ENCODE results near the gene BBC3. TPM values are rescaled to one million over a fixed set of nuclear protein-coding genes. Genes with fewer than 3 reads are reported as not detected.
"Not testable (repeated sequence)": the region's sequence is repeated elsewhere in the genome, so short reads cannot be mapped to it uniquely, and the experiment has no call there.

Gene BBC3, protein sequence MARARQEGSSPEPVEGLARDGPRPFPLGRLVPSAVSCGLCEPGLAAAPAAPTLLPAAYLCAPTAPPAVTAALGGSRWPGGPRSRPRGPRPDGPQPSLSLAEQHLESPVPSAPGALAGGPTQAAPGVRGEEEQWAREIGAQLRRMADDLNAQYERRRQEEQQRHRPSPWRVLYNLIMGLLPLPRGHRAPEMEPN
- 7.2 TPM for polyA plus RNA-seq (2013, experiment 1 of 2)
- polyA plus RNA-seq (2013, experiment 2 of 2) = 7.0 TPM

- H3K18ac ChIP-seq (ENCODE audit: low read depth in 1 of 2, low read length in 2 of 2) = peak within 1 kb of the TSS; percentile 93 to 98
- no peaks in the 10 kb centered on the region for H3K27me3 ChIP-seq (ENCODE audit: control insufficient read depth in 1 of 2, insufficient read depth in 1 of 2, low read length in 2 of 2)
- H2BK120ac ChIP-seq (ENCODE audit: low read depth, low read length) = peak within 1 kb of the TSS; percentile 94
- peak within 1 kb of the TSS; percentile 68 for H2BK15ac ChIP-seq (ENCODE audit: low read depth, poor library complexity, severe bottlenecking)
- H3K4me2 ChIP-seq (ENCODE audit: low read length, poor library complexity, severe bottlenecking) = peak within 1 kb of the TSS; percentile 73
- peak within 1 kb of the TSS; percentile 95 for H2AK5ac ChIP-seq (ENCODE audit: low read length, severe bottlenecking)
- H3K9ac ChIP-seq (ENCODE audit: low read length) = peak within 1 kb of the TSS; percentile 94
- peak within 1 kb of the TSS; percentile 45 to 96 for H3K14ac ChIP-seq (ENCODE audit: low read length in 2 of 2)
- 0% methylated on average over 18 of the region's 43 CpGs for WGBS
- peaks cover 2% of the 10 kb centered on the region for H3K79me1 ChIP-seq (replicated peaks; ENCODE audit: low read length, poor library complexity, severe bottlenecking)
- H2AFZ ChIP-seq (ENCODE audit: low read depth, low read length) = peak within 1 kb of the TSS; percentile 10
- peaks cover 0 to 6% of the 10 kb centered on the region in 2 experiments for H3K36me3 ChIP-seq (ENCODE audit: control insufficient read depth in 1 of 2, insufficient read depth in 2 of 2, low read depth in 1 of 2, low read length in 2 of 2)
- H4K8ac ChIP-seq (ENCODE audit: low read length) = peak within 1 kb of the TSS; percentile 69
- peak within 1 kb of the TSS in 1 of 2 experiments; percentile 81 for H3K23ac ChIP-seq (ENCODE audit: low read length in 2 of 2)
- H3K4me3 ChIP-seq (ENCODE audit: insufficient read depth in 1 of 2, low read depth in 1 of 2, low read length in 2 of 2) = peak within 1 kb of the TSS; percentile 95 to 96
- no peak for DNase-seq
- no peaks in the 10 kb centered on the region for H3K9me3 ChIP-seq (ENCODE audit: control insufficient read depth, low read length)
- peak within 1 kb of the TSS; percentile 31 for H3K27ac ChIP-seq (ENCODE audit: low read length, poor library complexity, severe bottlenecking)
- H2BK12ac ChIP-seq (ENCODE audit: low read length in 2 of 2) = peak within 1 kb of the TSS; percentile 62 to 100
- peak within 1 kb of the TSS; percentile 85 for H4K91ac ChIP-seq (ENCODE audit: low read length)
- H3K4me1 ChIP-seq (ENCODE audit: control insufficient read depth, insufficient read depth, low read depth, low read length) = peaks cover 45% of the 10 kb centered on the region
- peak within 1 kb of the TSS; percentile 29 to 94 for H3K4ac ChIP-seq (ENCODE audit: low read depth in 1 of 2, low read length in 2 of 2)
- H2BK5ac ChIP-seq (ENCODE audit: low read depth, low read length, poor library complexity, severe bottlenecking) = peak within 1 kb of the TSS; percentile 11
These were observed at the start of gene BBC3 for GRCh38 chr19:47230921-47231214. Gene BBC3, minus strand, starts transcription at chr19:47231199. Its CDS starts 2,768 bp downstream, at chr19:47228431.

GRCh38 chr19:47280183-47280797 is 49.3 kb upstream of the BBC3 start:
- Histone ChIP-seq H3K27ac (ENCODE audit: low read length, poor library complexity, severe bottlenecking) (no peak overlapping the region), H2AK5ac (ENCODE audit: low read length, severe bottlenecking) (no peak overlapping the region), H3K79me1 (replicated peaks; ENCODE audit: low read length, poor library complexity, severe bottlenecking) (peaks cover 6% of the 10 kb centered on the region)

DNA sequence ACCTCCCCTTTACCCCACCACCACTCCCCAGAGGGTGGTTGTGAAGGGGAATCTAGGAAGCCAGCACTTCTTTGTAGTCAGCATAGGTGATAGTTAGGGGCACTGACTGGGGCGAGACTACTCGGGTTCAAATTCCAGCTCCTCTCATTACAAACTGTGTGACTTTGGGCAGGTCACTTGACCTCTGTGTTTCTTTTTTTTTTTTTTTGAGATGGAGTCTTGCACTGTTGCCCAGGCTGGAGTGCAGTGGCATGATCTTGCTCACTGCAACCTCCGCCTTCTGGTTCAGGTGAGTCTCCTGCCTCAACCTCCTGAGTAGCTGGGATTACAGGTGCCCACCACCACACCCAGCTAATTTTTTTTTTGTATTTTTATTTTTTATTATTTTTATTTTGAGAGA is 45.5 kb upstream of the BBC3 start:
- peak overlapping the region; percentile 52 for H4K8ac ChIP-seq (ENCODE audit: low read length)
- H2AK5ac ChIP-seq (ENCODE audit: low read length, severe bottlenecking); H3K23ac ChIP-seq (ENCODE audit: low read length in 2 of 2); H2BK120ac ChIP-seq (ENCODE audit: low read depth, low read length); H3K27ac ChIP-seq (ENCODE audit: low read length, poor library complexity, severe bottlenecking); H3K14ac ChIP-seq (ENCODE audit: low read length in 2 of 2); H3K4me2 ChIP-seq (ENCODE audit: low read length, poor library complexity, severe bottlenecking); H2BK15ac ChIP-seq (ENCODE audit: low read depth, poor library complexity, severe bottlenecking); H2BK5ac ChIP-seq (ENCODE audit: low read depth, low read length, poor library complexity, severe bottlenecking); H3K9me3 ChIP-seq (ENCODE audit: control insufficient read depth, low read length); H3K18ac ChIP-seq (ENCODE audit: low read depth in 1 of 2, low read length in 2 of 2); H3K4me3 ChIP-seq (ENCODE audit: insufficient read depth in 1 of 2, low read depth in 1 of 2, low read length in 2 of 2); H3K27me3 ChIP-seq (ENCODE audit: control insufficient read depth in 1 of 2, insufficient read depth in 1 of 2, low read length in 2 of 2); H2BK12ac ChIP-seq (ENCODE audit: low read length in 2 of 2); H3K4ac ChIP-seq (ENCODE audit: low read depth in 1 of 2, low read length in 2 of 2); H4K91ac ChIP-seq (ENCODE audit: low read length); H2AFZ ChIP-seq (ENCODE audit: low read depth, low read length); DNase-seq: not testable (repeated sequence)
- peak overlapping the region; percentile 67 for H3K9ac ChIP-seq (ENCODE audit: low read length)
- peaks cover 4 to 16% of the 10 kb centered on the region in 2 experiments for H3K36me3 ChIP-seq (ENCODE audit: control insufficient read depth in 1 of 2, insufficient read depth in 2 of 2, low read depth in 1 of 2, low read length in 2 of 2)
- 100% methylated on average over 1 of the region's 3 CpGs for WGBS
- H3K79me1 ChIP-seq (replicated peaks; ENCODE audit: low read length, poor library complexity, severe bottlenecking) = peaks cover 11% of the 10 kb centered on the region
- peaks cover 17% of the 10 kb centered on the region for H3K4me1 ChIP-seq (ENCODE audit: control insufficient read depth, insufficient read depth, low read depth, low read length)

More at GRCh38 chr19:47280183-47280797, 49.3 kb upstream of the BBC3 start:
- no peak overlapping the region for H3K9ac ChIP-seq (ENCODE audit: low read length)
- peak; percentile 26 for DNase-seq
- H3K27me3 ChIP-seq (ENCODE audit: control insufficient read depth in 1 of 2, insufficient read depth in 1 of 2, low read length in 2 of 2) = no peaks in the 10 kb centered on the region
- no peak overlapping the region for H4K8ac ChIP-seq (ENCODE audit: low read length)
- H3K18ac ChIP-seq (ENCODE audit: low read depth in 1 of 2, low read length in 2 of 2) = no peak overlapping the region
- WGBS = 90% methylated on average over 11 of the region's 13 CpGs
- H3K4ac ChIP-seq (ENCODE audit: low read depth in 1 of 2, low read length in 2 of 2) = no peak overlapping the region
- no peak overlapping the region for H2BK120ac ChIP-seq (ENCODE audit: low read depth, low read length)
- peaks cover 0 to 7% of the 10 kb centered on the region in 2 experiments for H3K36me3 ChIP-seq (ENCODE audit: control insufficient read depth in 1 of 2, insufficient read depth in 2 of 2, low read depth in 1 of 2, low read length in 2 of 2)
- no peak overlapping the region for H3K4me3 ChIP-seq (ENCODE audit: insufficient read depth in 1 of 2, low read depth in 1 of 2, low read length in 2 of 2)
- H3K4me2 ChIP-seq (ENCODE audit: low read length, poor library complexity, severe bottlenecking) = no peak overlapping the region
- no peak overlapping the region for H4K91ac ChIP-seq (ENCODE audit: low read length)
- no peak overlapping the region for H2AFZ ChIP-seq (ENCODE audit: low read depth, low read length)
- no peak overlapping the region for H3K23ac ChIP-seq (ENCODE audit: low read length in 2 of 2)
- H2BK5ac ChIP-seq (ENCODE audit: low read depth, low read length, poor library complexity, severe bottlenecking) = no peak overlapping the region
- no peak overlapping the region for H2BK12ac ChIP-seq (ENCODE audit: low read length in 2 of 2)
- H2BK15ac ChIP-seq (ENCODE audit: low read depth, poor library complexity, severe bottlenecking) = no peak overlapping the region
- H3K9me3 ChIP-seq (ENCODE audit: control insufficient read depth, low read length) = no peaks in the 10 kb centered on the region
- no peak overlapping the region for H3K14ac ChIP-seq (ENCODE audit: low read length in 2 of 2)
- peaks cover 5% of the 10 kb centered on the region for H3K4me1 ChIP-seq (ENCODE audit: control insufficient read depth, insufficient read depth, low read depth, low read length)

- 72% methylated on average over 12 of the region's 13 CpGs for WGBS
- Histone ChIP-seq H2BK120ac (ENCODE audit: low read depth, low read length) (no peak overlapping the region), H3K27me3 (ENCODE audit: control insufficient read depth in 1 of 2, insufficient read depth in 1 of 2, low read length in 2 of 2) (no peaks in the 10 kb centered on the region), H2BK15ac (ENCODE audit: low read depth, poor library complexity, severe bottlenecking) (no peak overlapping the region), H3K14ac (ENCODE audit: low read length in 2 of 2) (no peak overlapping the region), H3K4ac (ENCODE audit: low read depth in 1 of 2, low read length in 2 of 2) (no peak overlapping the region), H2BK5ac (ENCODE audit: low read depth, low read length, poor library complexity, severe bottlenecking) (no peak overlapping the region), H3K18ac (ENCODE audit: low read depth in 1 of 2, low read length in 2 of 2) (no peak overlapping the region), H3K23ac (ENCODE audit: low read length in 2 of 2) (no peak overlapping the region), H3K36me3 (ENCODE audit: control insufficient read depth in 1 of 2, insufficient read depth in 2 of 2, low read depth in 1 of 2, low read length in 2 of 2) (peaks cover 10 to 22% of the 10 kb centered on the region in 2 experiments), H3K4me1 (ENCODE audit: control insufficient read depth, insufficient read depth, low read depth, low read length) (peaks cover 17% of the 10 kb centered on the region), H2AFZ (ENCODE audit: low read depth, low read length) (no peak overlapping the region), H3K9ac (ENCODE audit: low read length) (peak overlapping the region; percentile 67), H4K8ac (ENCODE audit: low read length) (peak overlapping the region; percentile 52), H3K79me1 (replicated peaks; ENCODE audit: low read length, poor library complexity, severe bottlenecking) (peaks cover 16% of the 10 kb centered on the region), H2BK12ac (ENCODE audit: low read length in 2 of 2) (peak overlapping the region in 1 of 2 experiments; percentile 33), H3K27ac (ENCODE audit: low read length, poor library complexity, severe bottlenecking) (no peak overlapping the region), H3K4me3 (ENCODE audit: insufficient read depth in 1 of 2, low read depth in 1 of 2, low read length in 2 of 2) (peak overlapping the region in 1 of 2 experiments; percentile 69), H2AK5ac (ENCODE audit: low read length, severe bottlenecking) (no peak overlapping the region), H3K4me2 (ENCODE audit: low read length, poor library complexity, severe bottlenecking) (no peak overlapping the region), H3K9me3 (ENCODE audit: control insufficient read depth, low read length) (no peaks in the 10 kb centered on the region), H4K91ac (ENCODE audit: low read length) (no peak overlapping the region)
- peak; percentile 64 for DNase-seq
These were observed 44.9 kb upstream of the BBC3 start for GRCh38 chr19:47275791-47276461.
